LHCN-M2 (cell line): ENCODE results near the gene EEF1A1. TPM values are rescaled to one million over a fixed set of nuclear protein-coding genes. Genes with fewer than 3 reads are reported as not detected.
A peak's percentile ranks its signal among the peaks of the same experiment; 100 is the strongest.
"Not testable (repeated sequence)": the region's sequence is repeated elsewhere in the genome, so short reads cannot be mapped to it uniquely, and the experiment has no call there.

ENCODE experiments used
- DNase-seq: peaks from one replicate; pipeline ENCODE4 v3.0.0-alpha.2; 2012; ENCODE audit warnings: low read depth
- polyA plus RNA-seq: library from polyadenylated mRNA; unstranded; fragments of >200 nt; gene quantifications from one replicate; pipeline ENCODE4 v1.2.1, GENCODE V29; 2012; ENCODE audit warnings: missing spikeins
- total RNA-seq: library from RNA; depleted of rRNA; stranded (reverse); fragments of >200 nt; gene quantifications from 2 replicates; pipeline ENCODE4 v1.2.3, GENCODE V29; 2014; rRNA removed

EEF1A1 gene
- 9,526 and 10,102 TPM in 2 replicates for total RNA-seq
- polyA plus RNA-seq, result 9,659 TPM

DNA sequence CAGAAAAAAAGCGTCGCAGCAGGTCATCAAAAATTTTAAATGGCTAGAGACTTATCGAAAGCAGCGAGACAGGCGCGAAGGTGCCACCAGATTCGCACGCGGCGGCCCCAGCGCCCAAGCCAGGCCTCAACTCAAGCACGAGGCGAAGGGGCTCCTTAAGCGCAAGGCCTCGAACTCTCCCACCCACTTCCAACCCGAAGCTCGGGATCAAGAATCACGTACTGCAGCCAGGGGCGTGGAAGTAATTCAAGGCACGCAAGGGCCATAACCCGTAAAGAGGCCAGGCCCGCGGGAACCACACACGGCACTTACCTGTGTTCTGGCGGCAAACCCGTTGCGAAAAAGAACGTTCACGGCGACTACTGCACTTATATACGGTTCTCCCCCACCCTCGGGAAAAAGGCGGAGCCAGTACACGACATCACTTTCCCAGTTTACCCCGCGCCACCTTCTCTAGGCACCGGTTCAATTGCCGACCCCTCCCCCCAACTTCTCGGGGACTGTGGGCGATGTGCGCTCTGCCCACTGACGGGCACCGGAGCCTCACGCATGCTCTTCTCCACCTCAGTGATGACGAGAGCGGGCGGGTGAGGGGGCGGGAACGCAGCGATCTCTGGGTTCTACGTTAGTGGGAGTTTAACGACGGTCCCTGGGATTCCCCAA is at the start of gene EEF1A1:
Gene EEF1A1 (minus strand): TSS at position 345 of the 663 bp plus-strand sequence. CDS start 1,006 bp downstream, outside the sequence.
- DNase-seq, result peak; percentile 100

GRCh38 chr6:73569121-73569520 is 48.3 kb upstream of the EEF1A1 start:
- DNase-seq, result no peak

DNA sequence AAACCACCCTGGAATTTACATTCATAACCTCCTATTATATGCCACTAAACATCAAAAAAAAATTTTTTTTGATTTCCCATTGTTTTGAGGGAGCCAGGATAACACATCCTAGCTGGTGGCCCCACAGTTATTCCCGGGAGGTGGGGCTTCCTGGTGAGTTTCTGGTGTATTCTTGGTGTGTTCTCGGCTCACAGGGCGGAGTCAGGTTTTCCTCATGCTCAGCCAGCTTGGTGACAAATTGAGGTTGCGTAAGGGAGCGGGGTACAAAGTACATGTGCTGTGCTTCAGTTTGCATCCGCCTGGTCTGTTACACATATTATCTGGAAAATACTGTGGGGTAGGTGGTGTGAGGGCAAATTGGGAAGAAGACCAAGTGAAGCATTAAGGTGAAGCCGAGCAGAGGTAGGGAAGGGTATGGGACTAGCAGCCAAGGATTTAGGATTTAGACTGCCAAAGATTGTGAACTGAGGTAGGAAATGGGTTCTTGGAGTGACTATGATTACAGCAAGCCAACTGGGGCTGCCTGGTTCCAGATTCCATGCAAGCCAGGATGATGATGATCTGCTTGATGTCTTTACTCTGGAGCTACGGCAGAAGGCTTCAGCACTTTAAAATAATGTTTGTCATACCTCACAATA is 46.2 kb upstream of the EEF1A1 start:
- DNase-seq, result peak; percentile 81

DNA sequence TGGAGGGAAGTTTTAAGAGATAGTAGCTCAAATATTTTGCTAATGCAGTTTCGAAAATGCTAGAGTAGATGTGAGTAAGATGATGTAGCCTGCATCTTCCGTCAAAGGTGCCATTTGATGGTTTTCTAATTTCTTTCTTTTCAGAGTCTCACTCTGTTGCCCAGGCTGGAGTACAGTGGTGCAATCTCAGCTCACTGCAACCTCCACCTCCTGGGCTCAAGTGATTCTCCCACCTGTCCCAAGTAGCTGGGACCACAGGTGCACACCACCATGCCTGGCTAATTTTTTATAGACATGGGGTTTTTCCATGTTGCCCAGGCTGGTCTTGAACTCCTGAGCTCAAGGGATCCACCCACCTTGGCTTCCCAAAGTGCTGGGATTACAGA is 45.6 kb upstream of the EEF1A1 start:
- not testable (repeated sequence) for DNase-seq

- no peak for DNase-seq
Measured at GRCh38 chr6:73565767-73566485, 45.1 kb upstream of the EEF1A1 start.

DNA sequence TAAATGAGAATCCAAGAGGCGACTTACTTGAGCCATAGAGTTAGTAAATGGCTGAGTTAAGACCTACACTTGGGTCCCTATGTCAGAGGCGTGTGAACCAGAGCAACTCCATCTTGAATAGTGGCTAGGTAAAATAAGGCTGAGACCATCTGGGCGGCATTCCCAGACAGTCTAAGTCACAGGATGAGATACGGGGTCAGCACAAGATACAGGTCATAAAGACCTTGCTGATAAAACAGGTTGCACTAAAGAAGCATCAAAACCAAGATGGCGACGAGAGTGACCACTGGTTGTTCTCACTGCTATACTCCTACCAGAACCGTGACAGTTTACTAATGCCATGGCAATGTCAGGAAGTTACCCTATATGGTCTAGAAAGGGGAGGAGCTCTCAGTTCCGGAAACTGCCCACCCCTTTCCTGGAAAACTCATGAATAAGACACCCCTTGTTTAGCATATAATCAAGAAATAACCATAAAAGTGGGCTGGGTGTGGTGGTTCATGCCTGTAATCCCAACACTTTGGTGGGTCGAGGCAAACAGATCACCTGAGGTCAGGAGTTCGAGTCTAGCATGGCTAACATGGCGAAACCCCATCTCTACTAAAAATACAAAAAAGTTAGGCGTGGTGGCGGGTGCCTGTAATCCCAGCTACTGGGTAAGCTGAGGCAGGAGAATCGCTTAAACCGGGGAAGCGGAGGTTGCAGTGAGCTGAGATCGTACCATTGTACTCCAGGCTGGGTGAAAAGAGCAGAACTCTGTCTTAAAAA is 43.9 kb upstream of the EEF1A1 start:
- DNase-seq, result no peak

- no peak for DNase-seq
Measured at GRCh38 chr6:73562558-73562957, 41.7 kb upstream of the EEF1A1 start.

DNA sequence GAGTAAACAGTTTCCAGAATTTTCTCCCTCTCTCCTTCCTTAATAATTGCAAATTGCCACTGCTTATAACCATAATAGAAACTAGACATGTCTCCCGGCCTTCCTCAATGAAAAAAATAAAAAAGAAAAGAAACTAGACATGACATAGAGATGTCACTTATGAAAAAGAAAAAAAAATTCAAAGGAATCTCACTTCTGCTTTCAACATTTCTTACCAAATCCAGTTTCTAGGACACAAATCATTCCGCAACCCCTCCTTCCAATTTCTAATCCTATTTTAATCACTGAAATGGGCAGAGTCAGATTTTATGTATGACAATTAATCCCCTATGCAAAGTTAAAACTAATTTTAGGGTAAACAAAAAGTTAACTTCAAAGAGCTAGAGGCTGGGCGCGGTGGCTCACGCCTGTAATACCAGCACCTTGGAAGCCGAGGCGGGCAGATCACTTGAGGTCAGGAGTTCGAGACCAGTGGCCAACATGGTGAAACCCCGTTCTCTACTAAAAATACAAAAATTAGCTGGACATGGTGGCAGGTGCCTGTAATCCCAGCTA is 40.1 kb upstream of the EEF1A1 start:
- no peak for DNase-seq

DNA sequence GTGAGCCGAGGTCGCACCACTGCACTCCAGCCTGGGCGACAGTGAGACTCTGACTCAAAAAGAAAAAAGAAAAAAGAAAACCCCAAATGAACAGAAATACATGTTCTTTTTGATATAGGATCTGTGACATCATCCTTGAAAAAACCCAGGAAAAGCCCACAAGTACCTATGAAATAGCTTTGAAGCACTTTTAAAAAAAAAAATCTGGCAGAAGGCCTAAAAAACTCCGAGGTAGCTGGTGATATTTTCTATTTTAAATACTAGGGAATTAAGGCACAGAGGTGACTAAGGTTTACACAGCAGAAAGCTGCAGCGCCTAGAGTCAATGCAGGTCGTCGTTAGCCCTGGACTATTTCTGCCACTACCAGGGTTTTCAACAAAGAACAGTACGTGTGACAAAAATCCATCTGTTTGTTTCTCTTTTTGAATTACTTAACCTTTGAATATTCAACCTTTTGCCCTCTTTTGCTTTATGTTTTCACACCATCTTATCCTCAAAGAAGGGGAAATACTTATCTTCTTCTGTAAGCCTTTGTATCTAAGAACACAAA is 39.4 kb upstream of the EEF1A1 start:
- no peak for DNase-seq

DNA sequence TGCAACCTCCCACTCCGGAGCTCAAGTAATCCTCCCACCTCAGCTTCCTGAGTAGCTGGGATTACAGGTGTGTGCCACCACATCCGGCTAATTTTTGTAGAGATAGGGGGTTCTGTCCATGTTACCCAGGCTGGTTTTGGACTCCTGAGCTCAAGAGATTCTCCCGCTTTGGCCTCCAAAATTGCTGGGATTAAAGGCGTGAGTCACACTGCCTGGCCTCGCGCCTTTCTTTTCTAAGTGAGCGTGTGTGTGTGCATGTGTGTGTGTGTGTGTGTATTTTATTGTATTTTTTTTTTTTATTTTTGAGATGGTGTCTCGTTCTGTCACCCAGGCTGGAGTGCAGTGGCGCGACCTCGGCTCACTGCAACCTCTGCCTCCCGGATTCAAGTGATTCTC is 38.6 kb upstream of the EEF1A1 start:
- not testable (repeated sequence) for DNase-seq

DNA sequence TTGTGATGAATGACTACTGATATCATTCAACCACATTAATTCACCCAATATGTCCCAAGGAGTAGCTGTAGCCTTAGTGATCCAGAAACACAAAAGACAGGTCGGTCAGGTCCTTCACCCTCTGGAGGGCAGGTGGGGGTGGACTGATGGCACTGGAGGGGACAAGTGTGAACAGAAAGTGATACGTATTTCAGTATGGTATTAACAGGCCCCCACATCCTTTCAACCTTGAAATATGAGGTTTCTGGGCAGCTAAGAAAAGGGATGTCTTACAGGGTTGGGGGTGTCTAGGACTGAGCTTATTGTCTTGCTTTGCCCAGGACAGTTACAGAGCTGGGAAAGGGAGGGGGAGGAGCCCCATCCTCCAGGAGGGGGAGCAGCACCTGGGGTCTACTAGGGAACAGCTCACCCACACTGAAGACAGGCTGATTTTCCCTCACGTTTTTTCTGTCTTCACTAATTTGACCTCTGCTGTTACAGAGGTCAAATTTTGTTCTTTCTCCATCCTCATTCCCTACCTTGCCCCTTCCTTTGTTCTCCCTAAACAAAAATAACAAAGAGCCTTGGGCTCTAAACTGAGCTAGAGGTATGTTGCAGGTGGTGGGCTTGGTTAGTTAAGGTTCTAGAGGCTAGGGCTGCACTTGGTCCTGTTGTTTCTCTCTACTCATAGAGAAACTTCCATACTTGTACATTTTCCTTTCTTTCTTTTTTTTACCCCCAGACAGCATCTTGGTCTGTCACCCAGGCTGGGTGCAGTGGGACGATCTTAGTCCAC is 38.0 kb upstream of the EEF1A1 start:
- no peak for DNase-seq

DNA sequence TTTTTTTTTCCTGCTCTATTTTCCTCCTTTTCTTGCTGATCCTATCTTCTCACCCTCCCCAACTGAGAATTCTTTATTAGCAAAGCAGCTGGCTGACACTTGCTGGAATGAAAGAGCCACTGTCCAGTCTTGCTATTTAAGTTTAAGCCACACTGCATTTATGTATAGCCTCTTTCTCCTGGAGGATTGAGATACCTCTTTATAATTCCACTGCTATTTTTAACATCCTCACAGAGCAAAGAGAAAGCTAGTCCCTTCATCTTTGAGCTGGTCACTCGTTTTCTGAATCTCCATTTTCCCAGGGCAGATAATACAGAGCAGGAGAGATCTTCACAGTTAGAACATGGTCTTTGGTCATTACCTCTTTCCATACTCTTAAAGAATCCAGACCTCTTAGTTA is 36.0 kb upstream of the EEF1A1 start:
- DNase-seq, result no peak

DNA sequence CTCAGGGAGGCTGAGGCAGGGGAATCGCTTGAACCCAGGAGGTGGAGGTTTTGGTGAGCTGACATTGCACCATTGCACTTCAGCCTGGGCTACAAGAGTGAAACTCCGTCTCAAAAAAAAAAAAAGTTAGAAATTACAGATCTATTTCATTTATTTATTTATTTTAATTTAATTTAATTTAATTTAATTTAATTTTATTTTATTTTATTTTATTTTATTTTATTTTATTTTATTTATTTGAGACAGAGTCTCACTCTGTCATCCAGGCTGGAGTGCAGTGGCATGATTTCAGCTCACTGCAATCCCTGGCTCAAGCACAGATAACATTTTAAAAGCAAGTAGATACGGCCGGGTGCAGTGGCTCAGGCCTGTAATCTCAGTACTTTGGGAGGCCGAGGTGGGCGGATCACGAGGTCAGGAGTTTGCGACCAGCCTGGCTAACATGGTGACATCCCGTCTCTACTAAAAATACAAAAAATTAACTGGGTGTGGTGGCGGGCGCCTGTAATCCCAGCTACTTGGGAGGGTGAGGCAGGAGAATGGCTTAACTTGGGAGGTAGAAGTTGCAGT is 34.6 kb upstream of the EEF1A1 start:
- DNase-seq, result not testable (repeated sequence)

DNA sequence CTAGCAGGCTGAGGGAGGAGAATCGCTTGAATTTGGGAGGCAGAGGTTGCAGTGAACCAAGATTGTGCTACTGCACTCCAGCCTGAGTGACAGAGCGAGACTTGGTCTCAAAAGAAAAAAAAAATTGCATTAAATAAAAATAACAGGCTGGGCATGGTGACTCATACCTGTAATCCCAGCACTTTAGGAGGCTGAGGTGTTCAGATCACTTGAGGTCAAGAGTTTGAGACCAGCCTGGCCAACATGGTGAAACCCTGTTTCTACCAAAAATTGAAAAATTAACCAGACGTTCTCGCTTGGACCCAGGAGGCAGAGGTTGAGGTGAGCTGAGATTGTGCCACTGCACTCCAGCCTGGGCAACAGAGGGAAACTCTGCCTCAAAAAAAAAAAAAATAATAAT is 30.3 kb upstream of the EEF1A1 start:
- DNase-seq, result not testable (repeated sequence)

GRCh38 chr6:73548458-73549446 is 27.9 kb upstream of the EEF1A1 start:
- DNase-seq, result no peak

DNA sequence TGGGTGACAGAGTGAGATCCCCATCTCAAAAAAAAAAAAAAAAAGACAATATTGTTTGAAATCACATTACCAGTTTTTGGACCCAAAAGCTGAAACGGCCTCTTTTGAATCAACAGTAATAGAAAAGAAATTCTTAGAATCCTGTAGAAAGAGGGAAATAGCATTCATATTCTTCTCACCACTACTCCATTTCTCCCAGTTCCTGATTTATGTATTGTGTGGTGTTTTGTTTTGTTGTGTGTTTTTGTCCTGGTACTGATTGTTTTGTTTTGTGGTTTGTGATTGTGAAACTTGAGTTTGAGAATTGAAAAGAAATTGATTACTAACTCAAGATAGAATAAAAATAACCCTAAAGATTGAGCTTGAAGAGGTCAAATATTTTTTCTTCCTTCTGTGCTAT is 26.2 kb upstream of the EEF1A1 start:
- no peak for DNase-seq

- no peak for DNase-seq
Measured at GRCh38 chr6:73542891-73543290, 22.1 kb upstream of the EEF1A1 start.

DNA sequence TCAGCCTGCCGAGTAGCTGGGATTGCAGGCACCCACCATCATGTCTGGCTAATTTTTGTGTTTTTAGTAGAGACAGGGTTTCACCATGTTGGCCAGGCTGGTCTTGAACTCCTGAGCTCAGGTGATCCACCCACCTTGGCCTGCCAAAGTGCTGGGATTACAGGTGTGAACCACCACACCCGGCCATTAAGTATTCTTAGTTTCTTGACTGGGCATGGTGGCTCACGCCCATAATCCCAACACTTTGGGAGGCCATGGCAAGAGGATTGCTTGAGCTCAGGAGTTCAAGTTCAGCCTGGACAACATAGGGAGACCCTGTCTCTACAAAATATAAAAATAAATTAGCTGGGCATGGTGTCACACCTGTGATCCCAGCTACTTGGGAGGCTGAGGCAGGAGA is 21.6 kb upstream of the EEF1A1 start:
- DNase-seq, result not testable (repeated sequence)
